GM19463 (cell line): ENCODE data around the gene TCL1B.
A peak's percentile ranks its signal among the peaks of the same experiment; 100 is the strongest.

Experiments
- ATAC-seq: cut with Tn5 transposase; IDR thresholded peaks from one replicate; pipeline ENCODE4 v1.9.1; 2021; ENCODE audit warnings: mild to moderate bottlenecking, moderate library complexity; ENCODE audit not compliant: unreplicated experiment

The TCL1B gene

GRCh38 chr14:95666450-95666849, 19.8 kb upstream of the TCL1B start:
- no peak for ATAC-seq

- no peak for ATAC-seq
These were observed 19.0 kb upstream of the TCL1B start for GRCh38 chr14:95667249-95667693.

- no peak for ATAC-seq
These were observed 17.9 kb upstream of the TCL1B start for GRCh38 chr14:95668235-95668772.

- no peak for ATAC-seq
These were observed 11.6 kb upstream of the TCL1B start for GRCh38 chr14:95674613-95675012.

GRCh38 chr14:95675486-95675885, 10.7 kb upstream of the TCL1B start:
- no peak for ATAC-seq

GRCh38 chr14:95677179-95677835, 8.9 kb upstream of the TCL1B start:
- ATAC-seq = no peak

- ATAC-seq = no peak
These were observed 6.9 kb upstream of the TCL1B start for GRCh38 chr14:95679148-95679815.

- no peak for ATAC-seq
These were observed 6.1 kb upstream of the TCL1B start for GRCh38 chr14:95679998-95680735.

GRCh38 chr14:95681153-95681552, 5.1 kb upstream of the TCL1B start:
- no peak for ATAC-seq

GRCh38 chr14:95683793-95684192, 2.4 kb upstream of the TCL1B start:
- no peak for ATAC-seq

GRCh38 chr14:95686935-95687334, 709 bp downstream of the TCL1B start:
- no peak for ATAC-seq

- no peak for ATAC-seq
These were observed 3.2 kb downstream of the TCL1B start for GRCh38 chr14:95689441-95689840.

GRCh38 chr14:95690815-95691214, 4.6 kb downstream of the TCL1B start:
- ATAC-seq = no peak

- ATAC-seq = no peak
These were observed 5.4 kb downstream of the TCL1B start for GRCh38 chr14:95691591-95691990.

GRCh38 chr14:95692109-95692508, 5.9 kb downstream of the TCL1B start:
- ATAC-seq = no peak

GRCh38 chr14:95695051-95695450, 8.8 kb downstream of the TCL1B start:
- no peak for ATAC-seq

- ATAC-seq = no peak
These were observed 9.7 kb downstream of the TCL1B start for GRCh38 chr14:95695913-95696312.

- ATAC-seq = no peak
These were observed 10.5 kb downstream of the TCL1B start for GRCh38 chr14:95696741-95697140.

- ATAC-seq = peak; percentile 47
These were observed 11.5 kb downstream of the TCL1B start for GRCh38 chr14:95697764-95698163.

GRCh38 chr14:95698287-95698686, 12.1 kb downstream of the TCL1B start:
- ATAC-seq = no peak

GRCh38 chr14:95699412-95699811, 13.2 kb downstream of the TCL1B start:
- ATAC-seq = peak; percentile 50
